DND-41 (cell line): Measurements from ENCODE around the gene WFIKKN1.

Experiments
- ATAC-seq: fragments of 200-7000 bp; cut with Tn5 transposase; 3 replicates; pipeline ENCODE4 v1.9.1; 2021; ENCODE audit warnings: low read depth; ENCODE audit not compliant: insufficient read depth
- DNase-seq: peaks from one replicate; pipeline ENCODE4 v3.0.0-alpha.2; 2020
- H2AFZ ChIP-seq: 2 replicates; pipeline ENCODE4 v1.6.0; 2012; ENCODE audit warnings: low read depth, low read length
- H3K27ac ChIP-seq: 2 replicates; pipeline ENCODE4 v1.5.1; 2012; ENCODE audit warnings: low read length, inconsistent platforms
- H3K27me3 ChIP-seq: fragments of 200-600 bp; sonication (generic); 2 replicates; pipeline ENCODE4 v1.6.0; 2012; ENCODE audit warnings: low read length, mild to moderate bottlenecking, inconsistent platforms; ENCODE audit not compliant: insufficient read depth, poor library complexity
- H3K36me3 ChIP-seq: 2 replicates; pipeline ENCODE4 v1.5.1; 2012; ENCODE audit warnings: low read length, inconsistent platforms; ENCODE audit not compliant: insufficient read depth
- H3K4me1 ChIP-seq: 2 replicates; pipeline ENCODE4 v1.5.1; 2012; ENCODE audit warnings: mild to moderate bottlenecking, low read length; ENCODE audit not compliant: insufficient read depth
- H3K4me2 ChIP-seq: 2 replicates; pipeline ENCODE4 v1.6.0; 2012; ENCODE audit warnings: mild to moderate bottlenecking, moderate library complexity, low read length, inconsistent platforms; ENCODE audit not compliant: insufficient read depth
- H3K4me3 ChIP-seq, 2 experiments: fragments of 200-600 bp in 1 of 2; shearing (Covaris generic) in 1 of 2; 2 replicates each; pipeline ENCODE4 v1.5.1; 2012 to 2016; ENCODE audit warnings: inconsistent platforms in 2 of 2, low read length in 2 of 2, mild to moderate bottlenecking in 2 of 2, low read depth in 1 of 2, moderate library complexity in 1 of 2
- H3K79me2 ChIP-seq: 2 replicates; pipeline ENCODE4 v1.6.0; 2012; ENCODE audit warnings: low read length, inconsistent platforms; ENCODE audit not compliant: insufficient read depth
- H3K9ac ChIP-seq: 2 replicates; pipeline ENCODE4 v1.6.0; 2012; ENCODE audit warnings: low read depth, mild to moderate bottlenecking, inconsistent platforms, low read length, moderate library complexity
- H3K9me3 ChIP-seq: 2 replicates; pipeline ENCODE4 v1.5.1; 2012; ENCODE audit warnings: low read length, moderate library complexity, mild to moderate bottlenecking, inconsistent platforms; ENCODE audit not compliant: insufficient read depth, severe bottlenecking
- H4K20me1 ChIP-seq: 2 replicates; pipeline ENCODE4 v1.6.0; 2012; ENCODE audit warnings: low read length; ENCODE audit not compliant: insufficient read depth
- CTCF ChIP-seq: IDR thresholded peaks from 2 replicates; pipeline ENCODE4 v1.5.1; 2012; ENCODE audit warnings: borderline replicate concordance, low read length, moderate library complexity, mild to moderate bottlenecking; ENCODE audit not compliant: poor library complexity, severe bottlenecking; ENCODE audit errors: extremely low read depth
- EZH2 ChIP-seq: IDR thresholded peaks from 3 replicates; pipeline ENCODE4 v1.6.1; 2012; ENCODE audit warnings: borderline replicate concordance, low read depth, mild to moderate bottlenecking, moderate library complexity, low read length, inconsistent platforms; ENCODE audit not compliant: severe bottlenecking

Gene WFIKKN1

GRCh38 chr16:588889-589657 lies 41.7 kb upstream of the WFIKKN1 start:
- peak overlapping the region; percentile 95 for H3K27ac ChIP-seq

GRCh38 chr16:589658-590187 lies 41.1 kb upstream of the WFIKKN1 start, which contains the start of gene RAB40C:
Gene RAB40C (plus strand): TSS chr16:590066. CDS start chr16:590292, 226 bp downstream.
- Histone ChIP-seq H3K4me3 (peak within 1 kb of the TSS; percentile 85 to 86; a peak in 3 of 4 replicates), H4K20me1 (peaks cover 63% of the 10 kb centered on the region), H3K36me3 (peaks cover 14% of the 10 kb centered on the region), H3K9ac (peak within 1 kb of the TSS; percentile 89), H3K79me2 (peaks cover 66% of the 10 kb centered on the region), H3K27ac (peak within 1 kb of the TSS; percentile 95), H3K4me2 (peak within 1 kb of the TSS; percentile 100), H3K27me3 (no peaks in the 10 kb centered on the region), H3K4me1 (peaks cover 36% of the 10 kb centered on the region), H3K9me3 (no peaks in the 10 kb centered on the region), H2AFZ (peak within 1 kb of the TSS; percentile 86)
- TF ChIP-seq EZH2, result no peak
- peak; percentile 23 for TF ChIP-seq CTCF
- ATAC-seq (peak; percentile 84), DNase-seq (peak; percentile 99)

More at GRCh38 chr16:588889-589657, 41.7 kb upstream of the WFIKKN1 start:
- peak overlapping the region; percentile 89 for H3K9ac ChIP-seq
- H3K9me3 ChIP-seq, result no peaks in the 10 kb centered on the region
- no peak for TF ChIP-seq EZH2
- TF ChIP-seq CTCF, result no peak
- ATAC-seq (peak; percentile 75), DNase-seq (peak; percentile 98)
- H3K4me2 ChIP-seq, result peak overlapping the region; percentile 96
- H2AFZ ChIP-seq, result peak overlapping the region; percentile 82
- H3K36me3 ChIP-seq, result peaks cover 14% of the 10 kb centered on the region
- H3K79me2 ChIP-seq, result peaks cover 60% of the 10 kb centered on the region
- peak overlapping the region; percentile 66 to 85; a peak in 3 of 4 replicates for H3K4me3 ChIP-seq
- H3K27me3 ChIP-seq, result no peaks in the 10 kb centered on the region
- peaks cover 63% of the 10 kb centered on the region for H4K20me1 ChIP-seq
- H3K4me1 ChIP-seq, result peaks cover 36% of the 10 kb centered on the region

GRCh38 chr16:590188-590814 lies 40.5 kb upstream of the WFIKKN1 start:
- no peak for ATAC-seq
- no peak for TF ChIP-seq CTCF
- TF ChIP-seq EZH2, result no peak
- Histone ChIP-seq H3K9me3 (no peaks in the 10 kb centered on the region), H3K4me2 (peak overlapping the region; percentile 100), H3K27me3 (no peaks in the 10 kb centered on the region), H3K9ac (peak overlapping the region; percentile 87), H3K4me1 (peaks cover 36% of the 10 kb centered on the region), H4K20me1 (peaks cover 68% of the 10 kb centered on the region), H2AFZ (peak overlapping the region; percentile 86), H3K4me3 (peak overlapping the region; percentile 85 to 86; a peak in 3 of 4 replicates), H3K36me3 (peaks cover 14% of the 10 kb centered on the region), H3K79me2 (peaks cover 71% of the 10 kb centered on the region), H3K27ac (peak overlapping the region; percentile 75)
- no peak for DNase-seq
